ENCODE results near the gene HSFX3.

Gene HSFX3

GRCh38 chrX:149541521-149542047 lies 8.1 kb downstream of the HSFX3 start:
- TF ChIP-seq CTCF (IDR thresholded peaks at IDR 0.05; ENCODE audit: insufficient read depth, low read length): no peak
- no peak for TF ChIP-seq POLR2AphosphoS5 (IDR thresholded peaks at IDR 0.05; ENCODE audit: low read depth)
- TF ChIP-seq REST (IDR thresholded peaks at IDR 0.05; ENCODE audit: insufficient replicate concordance, low read depth): no peak
- no peak for TF ChIP-seq GABPA (IDR thresholded peaks at IDR 0.05; ENCODE audit: low read depth)
- no peak for TF ChIP-seq SPI1 (IDR thresholded peaks at IDR 0.05; ENCODE audit: borderline replicate concordance, low read depth)
- Histone ChIP-seq H3K27ac (replicated peaks) (peak overlapping the region; percentile 96), H3K4me3 (replicated peaks; ENCODE audit: insufficient read depth, low read length) (peak overlapping the region; percentile 79), H3K27me3 (ENCODE audit: insufficient read depth, poor library complexity, severe bottlenecking) (no peaks in the 10 kb centered on the region)
- DNase-seq (ENCODE audit: low read depth in 1 of 2, low spot score in 1 of 2): no peak

- peak; percentile 94 to 95 for DNase-seq (ENCODE audit: low read depth in 1 of 2, low spot score in 1 of 2)
Measured at GRCh38 chrX:149540621-149541520, 8.9 kb downstream of the HSFX3 start, which contains the start of gene EOLA1. EOLA1 (plus strand) TSS chrX:149541012; CDS start chrX:149545631, 4,619 bp downstream.

More at GRCh38 chrX:149540621-149541520, 8.9 kb downstream of the HSFX3 start, which contains the start of gene EOLA1:
- Histone ChIP-seq H3K27ac (replicated peaks) (peak within 1 kb of the TSS; percentile 96), H3K27me3 (ENCODE audit: insufficient read depth, poor library complexity, severe bottlenecking) (no peaks in the 10 kb centered on the region), H3K4me3 (replicated peaks; ENCODE audit: insufficient read depth, low read length) (peak within 1 kb of the TSS; percentile 79)
- no peak for TF ChIP-seq REST (IDR thresholded peaks at IDR 0.05; ENCODE audit: insufficient replicate concordance, low read depth)
- no peak for TF ChIP-seq SPI1 (IDR thresholded peaks at IDR 0.05; ENCODE audit: borderline replicate concordance, low read depth)
- TF ChIP-seq CTCF (IDR thresholded peaks at IDR 0.05; ENCODE audit: insufficient read depth, low read length): no peak
- TF ChIP-seq POLR2AphosphoS5 (IDR thresholded peaks at IDR 0.05; ENCODE audit: low read depth): peak; percentile 62; the same call in 1 of the 2 replicates
- TF ChIP-seq GABPA (IDR thresholded peaks at IDR 0.05; ENCODE audit: low read depth): no peak
